IMR-90 (cell line): ENCODE measurements around the gene KIAA0319L.

Experiments used
- CTCF ChIP-seq: conservative IDR thresholded peaks from 2 replicates; pipeline ENCODE4 v1.5.1; 2012; ENCODE audit warnings: mild to moderate bottlenecking, low read depth, low read length, improper control_type of control experiment
- ELK1 ChIP-seq: fragments of 150-350 bp; IDR thresholded peaks from 2 replicates; pipeline ENCODE4 v1.6.1; 2016; ENCODE audit warnings: low read depth, mild to moderate bottlenecking, low read length, moderate library complexity, borderline replicate concordance
- MAZ ChIP-seq: IDR thresholded peaks from 2 replicates; pipeline ENCODE4 v1.6.1; 2012; ENCODE audit warnings: low read depth, mild to moderate bottlenecking, low read length, improper control_type of control experiment, moderate library complexity, borderline replicate concordance
- MXI1 ChIP-seq: IDR thresholded peaks from 2 replicates; pipeline ENCODE4 v1.6.1; 2012; ENCODE audit warnings: low read depth, mild to moderate bottlenecking, low read length, moderate library complexity, borderline replicate concordance
- NFE2L2 ChIP-seq: fragments of 150-350 bp; IDR thresholded peaks from 2 replicates; pipeline ENCODE4 v1.6.1; 2016; ENCODE audit warnings: low read depth, mild to moderate bottlenecking, low read length
- POLR2A ChIP-seq: IDR thresholded peaks from 2 replicates; pipeline ENCODE4 v1.6.1; 2012; ENCODE audit warnings: mild to moderate bottlenecking, low read depth, low read length
- RAD21 ChIP-seq: IDR thresholded peaks from 2 replicates; pipeline ENCODE4 v1.6.1; 2012; ENCODE audit warnings: low read length, improper control_type of control experiment
- RFX5 ChIP-seq: IDR thresholded peaks from 2 replicates; pipeline ENCODE4 v1.8.0; 2012; ENCODE audit warnings: low read depth, mild to moderate bottlenecking, low read length, moderate library complexity

GRCh38 chr1:35460796-35461195 lies 96.4 kb downstream of the KIAA0319L start:
- no peak for TF ChIP-seq CTCF
- no peak for TF ChIP-seq MAZ
- no peak for TF ChIP-seq RAD21
- no peak for TF ChIP-seq RFX5
- TF ChIP-seq MXI1: no peak
- TF ChIP-seq POLR2A: no peak
- no peak for TF ChIP-seq NFE2L2
- TF ChIP-seq ELK1: no peak
